Mesenchymal stem cell (in vitro differentiated cells and primary cell): ENCODE measurements around the gene GARNL3.

Source experiments
- DNase-seq: peaks from one replicate; pipeline ENCODE4 v3.0.0-alpha.2; 2013
- H2AFZ ChIP-seq: one replicate; pipeline ENCODE4 v1.6.1; 2013; ENCODE audit warnings: low read depth, mild to moderate bottlenecking, control low read depth, inconsistent platforms, low read length, moderate library complexity
- H2AK5ac ChIP-seq: 2 replicates; pipeline ENCODE4 v1.6.1; 2013; ENCODE audit warnings: low read length, moderate library complexity, mild to moderate bottlenecking, inconsistent platforms; ENCODE audit not compliant: severe bottlenecking
- H2BK120ac ChIP-seq: one replicate; pipeline ENCODE4 v1.6.1; 2013; ENCODE audit warnings: low read depth, mild to moderate bottlenecking, inconsistent platforms, low read length, moderate library complexity
- H2BK12ac ChIP-seq, 2 experiments: one replicate each; pipeline ENCODE4 v1.6.1; 2013; ENCODE audit warnings: inconsistent platforms in 2 of 2, low read length in 2 of 2, mild to moderate bottlenecking in 2 of 2, moderate library complexity in 2 of 2, control low read depth in 1 of 2
- H2BK15ac ChIP-seq: one replicate; pipeline ENCODE4 v1.6.1; 2013; ENCODE audit warnings: mild to moderate bottlenecking, low read depth, inconsistent platforms; ENCODE audit not compliant: poor library complexity, severe bottlenecking
- H2BK5ac ChIP-seq: 2 replicates; pipeline ENCODE4 v1.6.1; 2013; ENCODE audit warnings: low read depth, mild to moderate bottlenecking, low read length, control low read depth, inconsistent platforms; ENCODE audit not compliant: poor library complexity, severe bottlenecking
- H3K14ac ChIP-seq, 2 experiments: one replicate each; pipeline ENCODE4 v1.6.1; 2013; ENCODE audit warnings: inconsistent platforms in 2 of 2, low read length in 2 of 2, control low read depth in 1 of 2, mild to moderate bottlenecking in 1 of 2, moderate library complexity in 1 of 2
- H3K18ac ChIP-seq, 2 experiments: one replicate each; pipeline ENCODE4 v1.6.1; 2013; ENCODE audit warnings: inconsistent platforms in 2 of 2, low read length in 2 of 2, control low read depth in 1 of 2, low read depth in 1 of 2, mild to moderate bottlenecking in 1 of 2
- H3K23ac ChIP-seq, 2 experiments: one replicate each; pipeline ENCODE4 v1.6.1; 2013; ENCODE audit warnings: inconsistent platforms in 2 of 2, low read length in 2 of 2, mild to moderate bottlenecking in 2 of 2, moderate library complexity in 2 of 2, control low read depth in 1 of 2
- H3K27ac ChIP-seq: 2 replicates; pipeline ENCODE4 v1.5.1; 2013; ENCODE audit warnings: mild to moderate bottlenecking, moderate library complexity, low read length, control low read depth, inconsistent platforms; ENCODE audit not compliant: poor library complexity, severe bottlenecking
- H3K27me3 ChIP-seq, 2 experiments: 2 replicates each; pipeline versions ENCODE4 v1.6.1 to v1.7.0; 2013; ENCODE audit warnings: low read length in 2 of 2, mild to moderate bottlenecking in 2 of 2, moderate library complexity in 2 of 2, control low read depth in 1 of 2, inconsistent platforms in 1 of 2; ENCODE audit not compliant: control insufficient read depth in 1 of 2, insufficient read depth in 1 of 2
- H3K36me3 ChIP-seq, 2 experiments: 2 replicates each; pipeline versions ENCODE4 v1.6.1 to v1.7.0; 2013; ENCODE audit warnings: low read length in 2 of 2, control low read depth in 1 of 2, inconsistent platforms in 1 of 2, low read depth in 1 of 2, mild to moderate bottlenecking in 1 of 2; ENCODE audit not compliant: insufficient read depth in 2 of 2, control insufficient read depth in 1 of 2
- H3K4ac ChIP-seq, 2 experiments: one replicate each; pipeline ENCODE4 v1.6.1; 2013; ENCODE audit warnings: inconsistent platforms in 2 of 2, low read length in 2 of 2, mild to moderate bottlenecking in 2 of 2, moderate library complexity in 2 of 2, control low read depth in 1 of 2, low read depth in 1 of 2
- H3K4me1 ChIP-seq: 2 replicates; pipeline ENCODE4 v1.6.1; 2013; ENCODE audit warnings: low read depth, low read length, control low read depth; ENCODE audit not compliant: control insufficient read depth, insufficient read depth
- H3K4me2 ChIP-seq: 2 replicates; pipeline ENCODE4 v1.6.1; 2013; ENCODE audit warnings: low read length, mild to moderate bottlenecking, inconsistent platforms; ENCODE audit not compliant: poor library complexity, severe bottlenecking
- H3K4me3 ChIP-seq, 2 experiments: 2 replicates each; pipeline versions ENCODE4 v1.5.1 to v1.7.0; 2013; ENCODE audit warnings: low read length in 2 of 2, mild to moderate bottlenecking in 2 of 2, control low read depth in 1 of 2, low read depth in 1 of 2; ENCODE audit not compliant: insufficient read depth in 1 of 2
- H3K79me1 ChIP-seq: replicated peaks from 2 replicates; pipeline ENCODE4 v1.6.1; 2013; ENCODE audit warnings: mild to moderate bottlenecking, control low read depth, low read length, inconsistent platforms; ENCODE audit not compliant: poor library complexity, severe bottlenecking
- H3K9ac ChIP-seq: 2 replicates; pipeline ENCODE4 v1.7.0; 2013; ENCODE audit warnings: mild to moderate bottlenecking, low read length, moderate library complexity
- H3K9me3 ChIP-seq: 2 replicates; pipeline ENCODE4 v1.7.0; 2013; ENCODE audit warnings: mild to moderate bottlenecking, low read length; ENCODE audit not compliant: control insufficient read depth
- H4K8ac ChIP-seq: one replicate; pipeline ENCODE4 v1.6.1; 2013; ENCODE audit warnings: inconsistent platforms, mild to moderate bottlenecking, low read length, moderate library complexity
- H4K91ac ChIP-seq: one replicate; pipeline ENCODE4 v1.6.1; 2013; ENCODE audit warnings: mild to moderate bottlenecking, low read length, inconsistent platforms
- WGBS: methylation state at CpG from one replicate; pipeline ENCODE4 v1.1.7; 2013; ENCODE audit warnings: mixed read lengths; 5-methylcytosine and 5-hydroxymethylcytosine counted together

The GARNL3 gene

DNA sequence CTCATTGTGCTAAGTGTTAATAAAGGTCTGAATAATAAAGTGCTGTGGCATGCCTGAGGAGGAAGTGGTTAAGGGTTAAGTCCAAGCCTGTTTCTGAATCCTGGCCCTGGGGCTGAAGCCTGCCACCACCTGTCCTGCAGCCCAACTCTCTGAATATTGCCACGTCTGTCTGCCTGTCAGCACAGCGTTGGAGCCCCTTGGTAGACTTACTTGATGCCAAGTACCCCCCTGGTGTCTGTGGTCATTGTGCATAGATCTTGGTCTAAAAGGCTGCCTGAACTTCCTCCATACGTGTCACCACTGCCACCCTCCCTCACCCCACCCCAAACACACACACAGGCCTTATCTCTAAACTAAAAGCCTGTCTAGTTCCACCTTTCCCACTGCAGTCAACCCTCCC is 97.0 kb downstream of the GARNL3 start:
- H2AFZ ChIP-seq = no peak overlapping the region
- peaks cover 0 to 9% of the 10 kb centered on the region in 2 experiments for H3K36me3 ChIP-seq
- H3K9ac ChIP-seq = no peak overlapping the region
- H3K4me1 ChIP-seq = peaks cover 4% of the 10 kb centered on the region
- H3K9me3 ChIP-seq = no peaks in the 10 kb centered on the region
- H2BK12ac ChIP-seq = no peak overlapping the region
- no peak overlapping the region for H3K14ac ChIP-seq
- H2BK120ac ChIP-seq = no peak overlapping the region
- no peak overlapping the region for H2BK15ac ChIP-seq
- H3K4ac ChIP-seq = no peak overlapping the region
- no peak overlapping the region for H3K23ac ChIP-seq
- H3K4me2 ChIP-seq = no peak overlapping the region
- peaks cover 0 to 85% of the 10 kb centered on the region in 2 experiments for H3K27me3 ChIP-seq
- no peak overlapping the region for H2BK5ac ChIP-seq
- no peak overlapping the region for H4K91ac ChIP-seq
- no peaks in the 10 kb centered on the region for H3K79me1 ChIP-seq
- no peak for DNase-seq
- WGBS = 91% methylated on average over 3 of the region's 3 CpGs
- no peak overlapping the region for H3K18ac ChIP-seq
- no peak overlapping the region for H2AK5ac ChIP-seq
- no peak overlapping the region for H4K8ac ChIP-seq
- no peak overlapping the region for H3K27ac ChIP-seq
- H3K4me3 ChIP-seq = no peak overlapping the region

DNA sequence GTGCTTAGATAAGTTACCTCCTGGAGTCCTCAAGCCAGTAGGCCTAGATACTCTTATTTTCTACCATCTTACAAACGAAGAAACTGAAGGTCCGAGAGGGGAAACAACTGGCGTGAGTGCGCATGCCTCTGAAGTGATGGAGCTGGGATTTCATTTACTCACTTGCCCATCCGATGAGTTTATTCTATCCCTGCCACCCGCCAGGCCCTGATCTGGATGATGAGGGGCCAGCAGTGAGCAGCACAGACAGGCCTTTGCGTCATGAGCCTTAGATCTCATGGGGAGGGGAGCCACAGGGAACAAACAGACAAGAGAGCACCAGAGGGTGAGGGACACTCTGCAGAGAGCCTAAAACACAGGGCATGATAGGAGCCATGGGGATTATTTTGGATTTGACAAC is 98.3 kb downstream of the GARNL3 start:
- Histone ChIP-seq H3K4me1 (peaks cover 4% of the 10 kb centered on the region), H3K79me1 (no peaks in the 10 kb centered on the region), H2AFZ (no peak overlapping the region), H3K27me3 (peaks cover 0 to 83% of the 10 kb centered on the region in 2 experiments), H3K4ac (no peak overlapping the region), H3K27ac (no peak overlapping the region), H4K8ac (no peak overlapping the region), H3K36me3 (peaks cover 0 to 8% of the 10 kb centered on the region in 2 experiments), H3K14ac (no peak overlapping the region), H3K4me3 (no peak overlapping the region), H3K9ac (no peak overlapping the region), H3K23ac (no peak overlapping the region), H3K18ac (no peak overlapping the region), H2AK5ac (no peak overlapping the region), H4K91ac (no peak overlapping the region), H2BK15ac (no peak overlapping the region), H3K4me2 (no peak overlapping the region), H2BK12ac (no peak overlapping the region), H3K9me3 (no peaks in the 10 kb centered on the region), H2BK120ac (no peak overlapping the region), H2BK5ac (no peak overlapping the region)
- DNase-seq = no peak
- 88% methylated on average over 7 of the region's 7 CpGs for WGBS

DNA sequence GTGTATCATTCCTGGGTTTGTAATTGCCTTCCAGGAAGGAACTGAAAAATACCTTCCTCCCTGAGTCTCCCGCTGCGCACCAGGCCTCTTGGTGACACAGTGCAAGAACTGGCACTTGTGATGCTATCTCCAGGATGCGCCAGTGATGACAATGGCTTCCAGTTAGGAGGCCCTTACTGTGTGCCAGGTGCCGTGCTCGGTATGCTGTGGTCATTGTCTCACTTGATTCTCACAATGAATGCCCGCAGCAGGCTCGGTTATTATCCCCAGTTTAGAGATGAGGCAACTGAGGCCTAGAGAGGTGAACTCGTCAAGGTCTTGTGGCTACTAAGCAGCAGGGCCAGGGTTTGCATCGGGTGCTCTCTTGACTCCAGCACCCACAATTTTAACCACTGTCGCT is 100.9 kb downstream of the GARNL3 start:
- Histone ChIP-seq H2BK5ac (no peak overlapping the region), H3K27me3 (peaks cover 14 to 93% of the 10 kb centered on the region in 2 experiments), H3K36me3 (peaks cover 0 to 4% of the 10 kb centered on the region in 2 experiments), H3K4me3 (no peak overlapping the region), H3K23ac (no peak overlapping the region), H3K4me1 (peaks cover 4% of the 10 kb centered on the region), H3K9me3 (no peaks in the 10 kb centered on the region), H2BK120ac (no peak overlapping the region), H2AK5ac (no peak overlapping the region), H4K91ac (no peak overlapping the region), H2BK12ac (no peak overlapping the region), H2AFZ (no peak overlapping the region), H3K18ac (no peak overlapping the region), H3K4ac (no peak overlapping the region), H3K79me1 (no peaks in the 10 kb centered on the region), H3K27ac (no peak overlapping the region), H2BK15ac (no peak overlapping the region), H3K4me2 (no peak overlapping the region), H4K8ac (no peak overlapping the region), H3K9ac (no peak overlapping the region), H3K14ac (no peak overlapping the region)
- DNase-seq = no peak
- WGBS = 92% methylated on average over 8 of the region's 10 CpGs

DNA sequence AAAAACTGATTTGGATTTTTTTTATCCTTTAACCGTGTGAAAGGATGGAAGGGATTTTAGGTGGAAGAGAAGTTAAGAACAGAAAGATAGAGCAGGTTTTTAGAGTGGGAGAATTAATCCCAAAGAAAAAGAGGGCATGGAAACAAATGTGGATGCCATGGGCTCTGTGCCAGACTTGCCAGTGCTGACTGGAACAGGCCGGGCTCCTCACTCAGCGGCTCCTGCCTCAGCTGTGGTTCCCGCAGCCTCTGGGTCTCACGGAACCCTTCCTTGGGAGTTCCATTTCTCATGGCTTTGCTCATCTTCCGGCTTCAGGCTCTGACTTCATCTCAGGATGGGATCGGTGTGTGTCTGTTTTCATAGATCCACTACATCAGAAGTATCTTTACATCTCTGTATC is 102.0 kb downstream of the GARNL3 start:
- H3K14ac ChIP-seq = no peak overlapping the region
- no peak overlapping the region for H2BK120ac ChIP-seq
- H3K36me3 ChIP-seq = peaks cover 0 to 4% of the 10 kb centered on the region in 2 experiments
- no peak overlapping the region for H2BK15ac ChIP-seq
- no peak overlapping the region for H3K4me3 ChIP-seq
- no peak overlapping the region for H3K9ac ChIP-seq
- no peak overlapping the region for H3K4me2 ChIP-seq
- 96% methylated on average over 7 of the region's 7 CpGs for WGBS
- no peak overlapping the region for H3K27ac ChIP-seq
- H2BK12ac ChIP-seq = no peak overlapping the region
- peaks cover 14 to 93% of the 10 kb centered on the region in 2 experiments for H3K27me3 ChIP-seq
- no peak overlapping the region for H2AK5ac ChIP-seq
- H2AFZ ChIP-seq = no peak overlapping the region
- H3K23ac ChIP-seq = no peak overlapping the region
- DNase-seq = no peak
- no peak overlapping the region for H3K4ac ChIP-seq
- no peak overlapping the region for H3K18ac ChIP-seq
- H4K91ac ChIP-seq = no peak overlapping the region
- H2BK5ac ChIP-seq = no peak overlapping the region
- H3K9me3 ChIP-seq = no peaks in the 10 kb centered on the region
- H3K4me1 ChIP-seq = no peaks in the 10 kb centered on the region
- H4K8ac ChIP-seq = no peak overlapping the region
- no peaks in the 10 kb centered on the region for H3K79me1 ChIP-seq
